Measurements from ENCODE around the gene CHN1. TPM values are rescaled to one million over a fixed set of nuclear protein-coding genes. Genes with fewer than 3 reads are reported as not detected.

CHN1 gene
- total RNA-seq, 4 donors from 2014 or later = 3.4 to 60.2 (median 7.1) TPM

- H3K27ac ChIP-seq = no peak overlapping the region
- TF ChIP-seq CTCF (IDR thresholded peaks at IDR 0.05) (no peak), POLR2A (IDR thresholded peaks at IDR 0.05) (no peak)
- H3K9me3 ChIP-seq = no peaks in the 10 kb centered on the region
- H3K27me3 ChIP-seq = no peaks in the 10 kb centered on the region
- DNase-seq = no peak
- H3K4me3 ChIP-seq = no peak overlapping the region
- no peaks in the 10 kb centered on the region for H3K4me1 ChIP-seq
- H3K36me3 ChIP-seq = no peaks in the 10 kb centered on the region
These were observed 127.4 kb downstream of the CHN1 start for GRCh38 chr2:174877751-174878150.

GRCh38 chr2:174877301-174877700 lies 127.9 kb downstream of the CHN1 start:
- Histone ChIP-seq H3K4me3 (no peak overlapping the region), H3K27me3 (no peaks in the 10 kb centered on the region), H3K36me3 (no peaks in the 10 kb centered on the region), H3K27ac (no peak overlapping the region), H3K4me1 (no peaks in the 10 kb centered on the region), H3K9me3 (no peaks in the 10 kb centered on the region)
- TF ChIP-seq POLR2A (IDR thresholded peaks at IDR 0.05) (no peak), CTCF (IDR thresholded peaks at IDR 0.05) (no peak)
- no peak for DNase-seq

- TF ChIP-seq CTCF (IDR thresholded peaks at IDR 0.05) = no peak
- TF ChIP-seq POLR2A (IDR thresholded peaks at IDR 0.05) = no peak
These were observed 131.1 kb downstream of the CHN1 start for GRCh38 chr2:174874085-174874484.

GRCh38 chr2:174873471-174873870 lies 131.7 kb downstream of the CHN1 start:
- H3K36me3 ChIP-seq = no peaks in the 10 kb centered on the region
- TF ChIP-seq CTCF (IDR thresholded peaks at IDR 0.05) = no peak
- TF ChIP-seq POLR2A (IDR thresholded peaks at IDR 0.05) = no peak
- H3K4me3 ChIP-seq = no peak overlapping the region
- H3K9me3 ChIP-seq = no peaks in the 10 kb centered on the region
- H3K27me3 ChIP-seq = no peaks in the 10 kb centered on the region
- H3K4me1 ChIP-seq = no peaks in the 10 kb centered on the region
- no peak overlapping the region for H3K27ac ChIP-seq
- no peak for DNase-seq

More at GRCh38 chr2:174874085-174874484, 131.1 kb downstream of the CHN1 start:
- H3K4me1 ChIP-seq = no peaks in the 10 kb centered on the region
- no peak for DNase-seq
- no peaks in the 10 kb centered on the region for H3K9me3 ChIP-seq
- no peak overlapping the region for H3K4me3 ChIP-seq
- no peaks in the 10 kb centered on the region for H3K27me3 ChIP-seq
- no peak overlapping the region for H3K27ac ChIP-seq
- H3K36me3 ChIP-seq = no peaks in the 10 kb centered on the region

- H3K9me3 ChIP-seq = no peaks in the 10 kb centered on the region
- H3K4me3 ChIP-seq = no peak overlapping the region
- no peak for DNase-seq
- TF ChIP-seq POLR2A (IDR thresholded peaks at IDR 0.05) (no peak), CTCF (IDR thresholded peaks at IDR 0.05) (no peak)
- no peaks in the 10 kb centered on the region for H3K27me3 ChIP-seq
- no peaks in the 10 kb centered on the region for H3K36me3 ChIP-seq
- H3K27ac ChIP-seq = no peak overlapping the region
- no peaks in the 10 kb centered on the region for H3K4me1 ChIP-seq
These were observed 134.4 kb downstream of the CHN1 start for GRCh38 chr2:174870787-174871186.

- no peaks in the 10 kb centered on the region for H3K27me3 ChIP-seq
- no peak for DNase-seq
- H3K4me1 ChIP-seq = no peaks in the 10 kb centered on the region
- no peak overlapping the region for H3K4me3 ChIP-seq
- no peaks in the 10 kb centered on the region for H3K9me3 ChIP-seq
- no peak overlapping the region for H3K27ac ChIP-seq
- no peak for TF ChIP-seq POLR2A (IDR thresholded peaks at IDR 0.05)
- TF ChIP-seq CTCF (IDR thresholded peaks at IDR 0.05) = no peak
- no peaks in the 10 kb centered on the region for H3K36me3 ChIP-seq
These were observed 136.3 kb downstream of the CHN1 start for GRCh38 chr2:174868878-174869277.
